ENCODE data around the gene KRT85. TPM values are rescaled to one million over a fixed set of nuclear protein-coding genes. Genes with fewer than 3 reads are reported as not detected.

The KRT85 gene
- total and polyA plus RNA-seq, 2 of the 4 experiments (the other 2 are of a cell fraction): not detected

DNA sequence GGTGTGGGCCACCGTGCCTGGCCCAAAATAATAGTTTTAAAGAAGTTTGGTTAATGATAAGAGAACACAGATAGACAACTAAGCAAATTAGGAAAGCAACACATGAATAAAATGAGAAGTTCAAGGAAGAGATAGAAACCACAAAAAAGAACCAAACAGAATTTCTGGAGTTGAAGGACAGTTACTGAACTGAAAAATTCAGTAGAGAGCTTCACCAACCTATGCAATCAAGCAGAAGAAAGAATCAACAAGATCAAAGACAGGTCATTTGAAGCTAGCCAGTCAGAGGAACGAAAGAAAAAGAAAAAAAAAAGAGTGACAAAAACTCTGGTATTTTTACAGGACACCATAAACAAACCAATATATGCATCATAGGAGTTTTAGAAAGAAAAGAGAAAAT, 30.6 kb downstream of the KRT85 start:
- dilution Hi-C loops (cut with HindIII; ENCODE audit: low sequenced_read_pairs, unreplicated experiment) (no loop called here), intact Hi-C loops (cut with micrococcal nuclease) (no loop called here), in situ Hi-C loops (cut with MboI; ENCODE audit: low sequenced_read_pairs) (no loop called here)
- no peak overlapping the region for H2BK20ac ChIP-seq (ENCODE audit: low read depth, low read length)
- no peaks in the 10 kb centered on the region for H3K36me3 ChIP-seq (ENCODE audit: control insufficient read depth, insufficient read depth, low read length)
- TF ChIP-seq RAD21 (IDR thresholded peaks at IDR 0.05; ENCODE audit: low read length) (no peak), NFE2L2 (IDR thresholded peaks at IDR 0.05; ENCODE audit: low read depth, low read length) (no peak), MAZ (IDR thresholded peaks at IDR 0.05; ENCODE audit: borderline replicate concordance, low read depth, low read length) (no peak), BHLHE40 (IDR thresholded peaks at IDR 0.05; ENCODE audit: low read depth, low read length) (no peak), FOS (IDR thresholded peaks at IDR 0.05; ENCODE audit: low read depth, low read length) (no peak), MXI1 (IDR thresholded peaks at IDR 0.05; ENCODE audit: borderline replicate concordance, low read depth, low read length) (no peak), RFX5 (IDR thresholded peaks at IDR 0.05; ENCODE audit: low read depth, low read length) (no peak), RCOR1 (IDR thresholded peaks at IDR 0.05; ENCODE audit: insufficient replicate concordance, low read length) (no peak), MAFK (IDR thresholded peaks at IDR 0.05; ENCODE audit: low read depth, low read length) (no peak), POLR2A (IDR thresholded peaks at IDR 0.05; ENCODE audit: low read depth, low read length) (no peak), SMC3 (IDR thresholded peaks at IDR 0.05; ENCODE audit: low read depth, low read length) (no peak), CEBPB (IDR thresholded peaks at IDR 0.05; ENCODE audit: low read depth, low read length) (no peak), CHD1 (IDR thresholded peaks at IDR 0.05; ENCODE audit: low read depth, low read length) (no peak)
- TF ChIP-seq, protein P1, sequence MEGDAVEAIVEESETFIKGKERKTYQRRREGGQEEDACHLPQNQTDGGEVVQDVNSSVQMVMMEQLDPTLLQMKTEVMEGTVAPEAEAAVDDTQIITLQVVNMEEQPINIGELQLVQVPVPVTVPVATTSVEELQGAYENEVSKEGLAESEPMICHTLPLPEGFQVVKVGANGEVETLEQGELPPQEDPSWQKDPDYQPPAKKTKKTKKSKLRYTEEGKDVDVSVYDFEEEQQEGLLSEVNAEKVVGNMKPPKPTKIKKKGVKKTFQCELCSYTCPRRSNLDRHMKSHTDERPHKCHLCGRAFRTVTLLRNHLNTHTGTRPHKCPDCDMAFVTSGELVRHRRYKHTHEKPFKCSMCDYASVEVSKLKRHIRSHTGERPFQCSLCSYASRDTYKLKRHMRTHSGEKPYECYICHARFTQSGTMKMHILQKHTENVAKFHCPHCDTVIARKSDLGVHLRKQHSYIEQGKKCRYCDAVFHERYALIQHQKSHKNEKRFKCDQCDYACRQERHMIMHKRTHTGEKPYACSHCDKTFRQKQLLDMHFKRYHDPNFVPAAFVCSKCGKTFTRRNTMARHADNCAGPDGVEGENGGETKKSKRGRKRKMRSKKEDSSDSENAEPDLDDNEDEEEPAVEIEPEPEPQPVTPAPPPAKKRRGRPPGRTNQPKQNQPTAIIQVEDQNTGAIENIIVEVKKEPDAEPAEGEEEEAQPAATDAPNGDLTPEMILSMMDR (conservative IDR thresholded peaks at IDR 0.05; ENCODE audit: low read depth, low read length): no peak
- TF ChIP-seq, protein P2, sequence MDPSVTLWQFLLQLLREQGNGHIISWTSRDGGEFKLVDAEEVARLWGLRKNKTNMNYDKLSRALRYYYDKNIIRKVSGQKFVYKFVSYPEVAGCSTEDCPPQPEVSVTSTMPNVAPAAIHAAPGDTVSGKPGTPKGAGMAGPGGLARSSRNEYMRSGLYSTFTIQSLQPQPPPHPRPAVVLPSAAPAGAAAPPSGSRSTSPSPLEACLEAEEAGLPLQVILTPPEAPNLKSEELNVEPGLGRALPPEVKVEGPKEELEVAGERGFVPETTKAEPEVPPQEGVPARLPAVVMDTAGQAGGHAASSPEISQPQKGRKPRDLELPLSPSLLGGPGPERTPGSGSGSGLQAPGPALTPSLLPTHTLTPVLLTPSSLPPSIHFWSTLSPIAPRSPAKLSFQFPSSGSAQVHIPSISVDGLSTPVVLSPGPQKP (IDR thresholded peaks at IDR 0.05; ENCODE audit: borderline replicate concordance, low read depth, low read length): no peak
- TF ChIP-seq, protein P3, sequence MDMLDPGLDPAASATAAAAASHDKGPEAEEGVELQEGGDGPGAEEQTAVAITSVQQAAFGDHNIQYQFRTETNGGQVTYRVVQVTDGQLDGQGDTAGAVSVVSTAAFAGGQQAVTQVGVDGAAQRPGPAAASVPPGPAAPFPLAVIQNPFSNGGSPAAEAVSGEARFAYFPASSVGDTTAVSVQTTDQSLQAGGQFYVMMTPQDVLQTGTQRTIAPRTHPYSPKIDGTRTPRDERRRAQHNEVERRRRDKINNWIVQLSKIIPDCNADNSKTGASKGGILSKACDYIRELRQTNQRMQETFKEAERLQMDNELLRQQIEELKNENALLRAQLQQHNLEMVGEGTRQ (IDR thresholded peaks at IDR 0.05; ENCODE audit: low read depth, low read length): no peak
- no peak overlapping the region for H2BK120ac ChIP-seq (ENCODE audit: low read depth, low read length)
- H2AFZ ChIP-seq (replicated peaks; ENCODE audit: low read length, poor library complexity): no peak overlapping the region
- no peak overlapping the region for H3K56ac ChIP-seq (ENCODE audit: extremely low read depth, insufficient read depth, low read length)
- CTCF ChIA-PET: no interaction called here
- H2AK9ac ChIP-seq (replicated peaks; ENCODE audit: low read depth, low read length, poor library complexity): no peak overlapping the region
- no peak overlapping the region for H3K4me3 ChIP-seq (ENCODE audit: insufficient read depth, low read depth, low read length)
- no peaks in the 10 kb centered on the region for H3K4me1 ChIP-seq (ENCODE audit: control insufficient read depth, insufficient read depth, low read length)
- H3K9ac ChIP-seq (ENCODE audit: low read depth, low read length): no peak overlapping the region
- peaks cover 48% of the 10 kb centered on the region for H3K27me3 ChIP-seq (ENCODE audit: control insufficient read depth, insufficient read depth, low read length)
- H4K91ac ChIP-seq (ENCODE audit: insufficient read depth, low read depth, low read length): no peak overlapping the region
- no peaks in the 10 kb centered on the region for H4K20me1 ChIP-seq (ENCODE audit: insufficient read depth, low read length)
- no peak overlapping the region for H3K4me2 ChIP-seq (ENCODE audit: low read depth, low read length)
- DNase-seq (no peak), ATAC-seq (ENCODE audit: low read depth) (no peak)
- no peak overlapping the region for H3K14ac ChIP-seq (replicated peaks; ENCODE audit: low read depth, low read length)
- H3K9me1 ChIP-seq (ENCODE audit: insufficient read depth, low read length): no peaks in the 10 kb centered on the region
- no peak overlapping the region for H3K23ac ChIP-seq (ENCODE audit: low read depth, low read length)
- H4K5ac ChIP-seq (ENCODE audit: low read depth, low read length): no peak overlapping the region
- no peak overlapping the region for H3K18ac ChIP-seq (ENCODE audit: low read depth, low read length)
- H2BK5ac ChIP-seq (ENCODE audit: low read depth, low read length, poor library complexity, severe bottlenecking): no peak overlapping the region
- peaks cover 5% of the 10 kb centered on the region; the same call in 1 of the 2 replicates for H3K9me3 ChIP-seq (ENCODE audit: control insufficient read depth, insufficient read depth, low read length)
- no peak overlapping the region for H2BK15ac ChIP-seq (ENCODE audit: low read depth, low read length)
- BruUV-seq (replicated peaks): no TSS peak
- no peak overlapping the region for H2AK5ac ChIP-seq (ENCODE audit: low read depth, low read length)
- no peak overlapping the region for H4K8ac ChIP-seq (ENCODE audit: low read depth in 2 of 2, low read length in 2 of 2)
- H3K79me1 ChIP-seq (ENCODE audit: low read depth in 1 of 2, low read length in 2 of 2): no peaks in the 10 kb centered on the region
- H3K27ac ChIP-seq (ENCODE audit: insufficient read depth, low read length): no peak overlapping the region
- WGBS, 2 experiments (ENCODE audit: extremely low coverage in 2 of 2, insufficient read length in 1 of 2): no CpG with 5 or more reads among the region's 2 CpGs
- POLR2A ChIA-PET (ENCODE audit: unreplicated experiment): interaction anchor here (0.7 kb wide), 1 partner anchor 72 kb away, joined by 4 read pairs; no protein-coding TSS in a partner anchor
- no peak overlapping the region for H3K4ac ChIP-seq (ENCODE audit: low read depth, low read length)
